Muscle of arm (tissue), 12 donors: ENCODE measurements around the gene ZFP36. TPM values are rescaled to one million over a fixed set of nuclear protein-coding genes. Genes with fewer than 3 reads are reported as not detected.
A peak's percentile ranks its signal among the peaks of the same experiment; 100 is the strongest.
"Not testable (repeated sequence)": the region's sequence is repeated elsewhere in the genome, so short reads cannot be mapped to it uniquely, and the experiment has no call there.

ENCODE experiments used
- DNase-seq: peaks from one replicate; pipeline ENCODE4 v3.0.0-alpha.2; 2013
- polyA plus RNA-seq, 12 donors: library from polyadenylated mRNA; unstranded; fragments of 120-200 nt; gene quantifications; one replicate each; pipeline ENCODE4 v1.2.1, GENCODE V29; 2013; ENCODE audit not compliant: insufficient read length in 12 of 12

The ZFP36 gene
- polyA plus RNA-seq, 12 donors = 29.7 to 250 (median 69.4) TPM; not detected in 1

DNA sequence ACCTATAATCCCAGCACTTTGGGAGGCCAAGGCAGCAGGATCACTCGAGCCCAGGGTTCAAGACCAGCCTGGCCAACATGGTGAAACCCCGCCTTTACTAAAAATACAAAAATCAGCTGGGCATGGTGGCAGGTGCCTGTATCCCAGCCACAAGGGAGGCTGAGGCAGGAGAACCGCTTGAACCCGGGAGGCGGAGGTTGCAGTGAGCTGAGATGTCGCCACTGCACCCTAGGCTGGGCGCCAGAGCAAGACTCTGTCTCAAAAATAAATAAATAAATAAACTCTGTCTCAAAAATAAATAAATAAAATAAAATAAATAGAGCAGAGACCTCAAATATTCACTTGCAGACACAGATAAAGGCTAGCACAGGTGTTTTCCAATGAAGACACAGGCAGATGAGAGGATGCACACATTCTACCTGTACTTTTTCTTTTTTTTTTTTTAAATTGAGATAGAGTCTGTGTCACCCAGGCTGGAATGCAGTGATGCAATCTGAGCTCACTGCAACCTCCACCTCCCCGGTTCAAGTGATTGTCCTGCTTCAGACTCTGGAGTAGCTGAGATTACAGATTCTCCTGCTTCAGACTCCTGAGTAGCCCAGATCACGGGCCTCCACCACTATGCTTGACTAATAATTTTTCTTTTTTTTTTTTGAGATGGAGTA lies 31.8 kb downstream of the ZFP36 start:
- DNase-seq = no peak

DNA sequence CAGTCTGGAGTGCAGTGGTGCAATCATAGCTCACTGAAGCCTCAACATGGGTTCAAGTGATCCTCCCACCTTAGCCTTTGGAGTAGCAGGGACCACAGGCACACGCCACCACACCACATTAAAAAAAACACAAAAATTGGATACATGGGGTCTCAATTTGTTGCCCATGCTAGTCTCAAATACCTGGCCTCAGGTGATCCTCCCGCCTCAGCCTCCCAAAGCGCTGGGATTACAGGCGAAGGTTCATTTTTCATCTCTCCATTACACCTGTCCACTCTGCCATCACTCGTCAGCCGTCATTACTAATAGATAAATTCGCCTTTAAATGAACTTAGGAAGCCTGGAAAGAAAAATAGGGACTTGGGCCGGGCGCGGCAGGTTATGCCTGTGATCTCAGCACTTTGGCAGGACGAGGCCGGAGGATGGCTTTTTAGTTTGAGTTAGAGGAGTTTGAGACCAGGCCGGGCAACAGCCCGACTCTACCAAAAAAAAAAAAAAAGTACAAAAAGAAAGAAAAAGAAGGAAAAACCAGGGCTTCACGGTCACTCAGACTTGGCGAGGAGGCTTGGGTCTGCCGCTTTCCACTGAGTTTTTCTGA lies 38.0 kb downstream of the ZFP36 start:
- DNase-seq = no peak

DNA sequence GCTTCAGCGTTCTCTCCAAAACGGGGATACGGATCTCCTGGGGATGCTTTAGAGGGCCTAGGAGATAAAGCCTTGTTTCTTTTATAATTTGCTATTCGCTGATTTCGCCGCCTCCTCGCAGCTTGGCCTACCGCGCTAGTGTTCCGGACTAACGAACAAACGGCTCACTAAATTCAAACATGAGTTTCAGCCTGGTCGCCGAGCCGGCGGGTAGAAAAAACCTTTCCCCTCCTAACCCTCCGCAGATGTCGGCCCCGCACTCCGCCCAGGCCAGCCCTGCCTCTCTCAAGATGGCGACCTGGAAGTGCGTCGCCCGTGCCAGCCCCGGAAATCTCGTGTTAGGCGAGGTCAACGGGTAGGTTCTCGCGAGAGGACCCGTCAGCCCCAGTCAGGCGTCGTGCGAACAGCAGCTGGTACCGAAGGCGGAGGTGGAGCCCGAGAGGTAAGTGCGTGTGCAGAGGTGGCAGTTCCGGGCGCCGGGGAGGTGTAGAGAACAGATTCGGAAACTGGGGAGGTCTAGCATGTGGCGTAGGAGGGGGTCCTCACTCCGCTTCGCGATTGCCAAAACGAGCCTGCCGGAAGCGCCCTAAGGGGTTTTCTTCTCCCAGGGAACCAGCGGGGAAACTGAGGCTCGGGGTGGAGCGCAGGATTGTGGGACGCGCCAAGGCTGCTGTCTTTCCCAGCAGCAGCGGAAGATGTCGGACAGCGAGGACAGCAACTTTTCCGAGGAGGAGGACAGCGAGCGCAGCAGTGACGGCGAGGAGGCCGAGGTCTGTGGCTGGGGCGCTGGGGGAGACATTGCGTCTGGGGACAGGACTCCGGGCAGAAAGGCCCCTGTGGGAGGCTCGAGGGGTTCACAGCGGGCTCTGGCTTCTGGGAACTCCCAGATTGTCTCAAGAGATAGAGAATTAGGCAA lies 38.8 kb downstream of the ZFP36 start, which contains the start of gene SUPT5H:
SUPT5H (plus strand) TSS at position 387 of the 916 bp plus-strand sequence; CDS start at position 696, 309 bp downstream.
- peak; percentile 98 for DNase-seq

DNA sequence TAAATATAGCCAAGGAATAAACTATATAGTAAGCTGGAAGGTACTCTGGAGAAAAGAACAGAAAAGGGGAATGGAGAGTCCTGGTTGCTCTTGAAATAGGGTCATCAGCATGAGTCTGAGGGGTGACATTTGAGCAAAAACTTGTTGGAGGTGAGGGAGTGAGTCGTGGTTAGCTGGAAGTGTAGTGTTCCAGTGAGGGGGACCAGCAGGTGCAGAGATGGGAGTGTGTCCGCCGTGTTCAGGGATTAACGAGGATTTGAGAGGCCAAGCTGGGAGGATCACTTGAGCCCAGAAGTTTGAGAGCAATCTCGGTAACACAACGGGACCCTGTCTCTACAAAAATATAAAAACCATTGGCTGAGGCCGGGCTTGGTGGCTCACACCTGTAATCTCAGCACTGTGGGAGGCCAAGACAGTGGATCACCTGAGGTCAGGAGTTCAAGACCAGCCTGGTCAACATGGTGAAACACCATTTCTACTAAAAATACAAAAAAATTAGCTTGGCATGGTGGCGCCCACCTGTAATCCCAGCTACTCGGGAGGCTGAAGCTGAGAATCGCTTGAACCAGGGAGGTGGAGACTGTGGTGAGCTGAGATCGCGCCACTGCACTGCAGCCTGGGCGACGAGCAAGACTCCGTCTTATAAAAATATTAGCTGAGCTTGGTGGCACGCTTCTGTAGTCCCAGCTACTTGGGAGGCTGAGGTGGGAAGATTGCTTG lies 39.9 kb downstream of the ZFP36 start:
- no peak for DNase-seq

DNA sequence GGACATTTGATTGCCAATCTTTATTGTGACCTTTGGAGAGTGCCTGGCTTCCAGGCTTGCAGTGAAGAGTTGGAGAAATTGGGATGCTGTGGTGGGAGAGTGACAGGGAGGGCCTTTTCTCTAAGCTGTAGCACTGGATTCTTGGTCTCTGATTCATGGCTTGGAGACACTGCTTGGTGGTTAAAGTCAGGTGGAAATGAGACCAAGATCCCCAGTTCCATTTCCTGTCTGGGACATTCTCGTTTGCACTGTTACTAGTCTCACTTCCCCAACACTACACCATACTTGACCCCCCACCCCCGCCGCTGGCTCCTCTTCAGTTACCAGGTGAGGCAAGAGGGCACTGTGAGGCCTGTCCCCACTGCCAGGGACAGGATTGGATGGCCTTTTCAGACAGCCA lies 41.6 kb downstream of the ZFP36 start:
- DNase-seq = no peak

DNA sequence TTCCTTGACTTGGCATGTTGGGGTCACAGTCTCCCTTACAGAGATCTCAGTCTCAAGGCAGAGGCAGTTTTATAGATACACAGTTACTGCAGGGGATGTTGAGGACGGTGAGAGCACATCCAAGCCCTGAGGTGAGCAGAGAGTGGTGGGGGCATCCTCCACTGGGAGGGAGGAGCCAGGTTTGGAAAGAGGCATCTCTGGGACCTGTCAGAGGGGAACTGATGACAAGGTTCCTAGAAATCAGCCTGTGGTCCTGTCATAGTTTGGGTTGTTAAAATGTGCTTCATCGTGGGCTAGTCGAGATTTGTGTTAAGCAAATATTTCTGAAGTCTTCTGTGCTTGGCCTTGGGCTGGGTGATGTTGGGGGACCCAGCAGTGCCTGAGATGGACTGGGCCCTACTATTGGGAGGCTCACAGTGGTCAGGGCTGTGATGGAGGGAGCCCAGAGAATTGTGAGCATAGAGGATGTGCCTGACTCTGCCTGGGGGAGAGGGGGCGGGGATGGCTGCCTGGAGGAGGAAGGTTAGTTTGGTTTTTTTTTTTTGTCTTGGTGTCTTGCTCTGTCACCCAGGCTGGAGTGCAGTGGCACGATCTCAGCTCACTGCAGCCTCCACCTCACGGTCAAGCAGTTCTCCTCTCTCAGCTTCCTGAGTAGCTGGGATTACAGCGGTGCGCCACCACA lies 42.6 kb downstream of the ZFP36 start:
- DNase-seq = no peak

DNA sequence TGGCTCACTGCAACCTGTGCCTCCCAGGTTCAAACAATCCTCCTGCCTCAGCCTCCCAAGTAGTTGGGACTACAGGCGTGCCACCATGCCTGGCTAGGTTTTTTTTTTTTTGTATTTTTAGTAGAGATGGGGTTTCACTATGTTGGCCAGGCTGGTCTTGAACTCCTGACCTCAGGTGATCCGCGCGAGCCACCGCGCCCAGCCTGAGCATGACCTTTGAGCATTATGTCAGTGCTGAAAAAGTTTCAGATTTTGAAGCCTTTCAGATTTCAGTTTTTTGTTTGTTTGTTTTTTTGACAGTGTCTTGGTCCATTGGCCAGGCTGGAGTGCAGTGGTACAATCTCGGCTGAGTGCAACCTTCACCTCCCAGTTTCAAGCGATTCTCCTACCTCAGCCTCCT lies 44.6 kb downstream of the ZFP36 start:
- DNase-seq = not testable (repeated sequence)

Other genes starting within 250 kb of the ZFP36 start
- gene NCCRP1, start 209.9 kb upstream of the ZFP36 start, polyA plus RNA-seq = 1 to 10 TPM in 2 of 12 donors, under 1 TPM in 6, not detected in 4; 0.10 to 1.5 (median 0.17) TPM
- not detected for gene SYCN, start 202.6 kb upstream of the ZFP36 start, polyA plus RNA-seq
- not detected for gene IFNL3, start 161.8 kb upstream of the ZFP36 start, polyA plus RNA-seq
- gene IFNL4, start 158.0 kb upstream of the ZFP36 start, polyA plus RNA-seq = under 1 TPM in 2 of 12 donors, not detected in 10; 0.12 to 0.17 TPM
- gene IFNL2, start 138.5 kb upstream of the ZFP36 start, polyA plus RNA-seq = not detected
- gene IFNL1, start 110.4 kb upstream of the ZFP36 start, polyA plus RNA-seq = not detected
- 1 to 10 TPM in 3 of 12 donors, under 1 TPM in 7, not detected in 2; 0.42 to 2.8 (median 0.61) TPM for gene LRFN1, start 86.0 kb upstream of the ZFP36 start, polyA plus RNA-seq
- gene GMFG, start 70.8 kb upstream of the ZFP36 start, polyA plus RNA-seq = 10 to 100 TPM in 11 of 12 donors, not detected in 1; 12.1 to 31.1 (median 17.8) TPM
- 100 to 1,000 TPM in 2 of 12 donors, 10 to 100 TPM in 9, not detected in 1; 57.9 to 191 (median 74.7) TPM for gene SAMD4B, start 64.4 kb upstream of the ZFP36 start, polyA plus RNA-seq
- gene PAF1, start 15.7 kb upstream of the ZFP36 start, polyA plus RNA-seq = 10 to 100 TPM in 11 of 12 donors, not detected in 1; 33.0 to 65.6 (median 39.1) TPM
- 10 to 100 TPM in 11 of 12 donors, not detected in 1; 14.8 to 35.2 (median 22.9) TPM for gene MED29, start 15.5 kb upstream of the ZFP36 start, polyA plus RNA-seq
- gene PLEKHG2, start 5.8 kb downstream of the ZFP36 start, polyA plus RNA-seq = 10 to 100 TPM in 11 of 12 donors, not detected in 1; 26.4 to 86.4 (median 47.0) TPM
- gene RPS16, start 29.1 kb downstream of the ZFP36 start, polyA plus RNA-seq = 1,000 to 10,000 TPM in 10 of 12 donors, 100 to 1,000 TPM in 1, not detected in 1; 937 to 1,979 (median 1,712) TPM
- gene SUPT5H, start 38.7 kb downstream of the ZFP36 start, polyA plus RNA-seq = 100 to 1,000 TPM in 1 of 12 donors, 10 to 100 TPM in 10, not detected in 1; 74.5 to 113 (median 82.6) TPM
- 10 to 100 TPM in 11 of 12 donors, not detected in 1; 41.6 to 61.9 (median 46.0) TPM for gene TIMM50, start 74.0 kb downstream of the ZFP36 start, polyA plus RNA-seq
- gene DLL3, start 92.1 kb downstream of the ZFP36 start, polyA plus RNA-seq = under 1 TPM in 9 of 12 donors, not detected in 3; 0.08 to 0.25 (median 0.16) TPM
- gene SELENOV, start 108.3 kb downstream of the ZFP36 start, polyA plus RNA-seq = under 1 TPM in 2 of 12 donors, not detected in 10; 0.17 to 0.33 TPM
- gene EID2B, start 126.0 kb downstream of the ZFP36 start, polyA plus RNA-seq = 1 to 10 TPM in 11 of 12 donors, not detected in 1; 2.0 to 9.7 (median 2.5) TPM
- 10 to 100 TPM in 7 of 12 donors, 1 to 10 TPM in 4, not detected in 1; 7.5 to 20.2 (median 10.8) TPM for gene EID2, start 133.3 kb downstream of the ZFP36 start, polyA plus RNA-seq
- gene LGALS13, start 195.7 kb downstream of the ZFP36 start, polyA plus RNA-seq = under 1 TPM in 1 of 12 donors, not detected in 11; 0.33 TPM
- not detected for gene LGALS16, start 249.1 kb downstream of the ZFP36 start, polyA plus RNA-seq